Superior temporal gyrus (tissue), 1 donor: ENCODE data around the gene SEPTIN12.

ENCODE experiments used
- DNase-seq: peaks from one replicate; pipeline ENCODE4 v3.0.0-alpha.2; 2016; ENCODE audit errors: extremely low spot score

Gene SEPTIN12

GRCh38 chr16:4729876-4730275 is 58.3 kb downstream of the SEPTIN12 start:
- no peak for DNase-seq

GRCh38 chr16:4728676-4729075 is 59.5 kb downstream of the SEPTIN12 start:
- DNase-seq: no peak
